Spleen (tissue), 7 donors: ENCODE results near the gene PXT1.

Experiments used
- POLR2A ChIP-seq, 3 donors: fragments of 450-650 bp; IDR thresholded peaks; one replicate each; pipeline ENCODE4 v1.5.1; 2017; ENCODE audit warnings: antibody characterized with exemption in 3 of 3, mild to moderate bottlenecking in 1 of 3
- TF ChIP-seq, protein P1 (sequence below), 11 experiments: fragments of 200-600 bp in 7 of 11; fragments of 450-650 bp in 4 of 11; sonication (generic) in 4 of 11; IDR thresholded peaks in 8 of 11; conservative IDR thresholded peaks in 3 of 11; 1 replicate in 7 of 11; 2 replicates in 4 of 11; pipeline versions ENCODE4 v1.4.0 to v1.8.0; 2016 to 2021; ENCODE audit warnings: antibody characterized with exemption in 11 of 11, inconsistent platforms in 4 of 11, mild to moderate bottlenecking in 1 of 11
- donor health status: DM: no; HTN: no; CAD: no; lungs with moderate emphysema.
- donor health status: DM: no; HTN: no; CAD: no.
- donor health status: DM: no; HTN: no; CAD: no.

DNA sequence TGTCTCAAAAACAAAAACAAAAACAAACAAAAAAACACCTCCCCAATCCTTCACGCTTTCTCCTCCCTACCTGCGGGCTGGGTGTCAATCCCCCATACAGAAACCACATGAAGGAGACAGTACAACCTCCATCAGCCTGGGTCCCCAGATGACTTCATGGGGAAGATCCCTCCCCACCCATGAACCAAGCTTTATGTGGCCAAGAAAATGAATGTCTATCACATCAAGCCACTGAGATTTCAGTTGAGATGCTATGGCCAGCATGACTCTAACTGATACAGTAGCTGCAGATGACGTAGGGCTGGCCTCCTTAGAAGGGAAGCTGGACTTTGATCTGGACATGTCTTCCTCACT lies 84.8 kb downstream of the PXT1 start:
- TF ChIP-seq, protein P1, sequence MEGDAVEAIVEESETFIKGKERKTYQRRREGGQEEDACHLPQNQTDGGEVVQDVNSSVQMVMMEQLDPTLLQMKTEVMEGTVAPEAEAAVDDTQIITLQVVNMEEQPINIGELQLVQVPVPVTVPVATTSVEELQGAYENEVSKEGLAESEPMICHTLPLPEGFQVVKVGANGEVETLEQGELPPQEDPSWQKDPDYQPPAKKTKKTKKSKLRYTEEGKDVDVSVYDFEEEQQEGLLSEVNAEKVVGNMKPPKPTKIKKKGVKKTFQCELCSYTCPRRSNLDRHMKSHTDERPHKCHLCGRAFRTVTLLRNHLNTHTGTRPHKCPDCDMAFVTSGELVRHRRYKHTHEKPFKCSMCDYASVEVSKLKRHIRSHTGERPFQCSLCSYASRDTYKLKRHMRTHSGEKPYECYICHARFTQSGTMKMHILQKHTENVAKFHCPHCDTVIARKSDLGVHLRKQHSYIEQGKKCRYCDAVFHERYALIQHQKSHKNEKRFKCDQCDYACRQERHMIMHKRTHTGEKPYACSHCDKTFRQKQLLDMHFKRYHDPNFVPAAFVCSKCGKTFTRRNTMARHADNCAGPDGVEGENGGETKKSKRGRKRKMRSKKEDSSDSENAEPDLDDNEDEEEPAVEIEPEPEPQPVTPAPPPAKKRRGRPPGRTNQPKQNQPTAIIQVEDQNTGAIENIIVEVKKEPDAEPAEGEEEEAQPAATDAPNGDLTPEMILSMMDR (IDR thresholded peaks at IDR 0.05 in 8 of 11, conservative IDR thresholded peaks at IDR 0.05 in 3 of 11): no peak
- no peak for TF ChIP-seq POLR2A (IDR thresholded peaks at IDR 0.05)
